Measurements from ENCODE around the gene NR2E1.

Gene NR2E1

DNA sequence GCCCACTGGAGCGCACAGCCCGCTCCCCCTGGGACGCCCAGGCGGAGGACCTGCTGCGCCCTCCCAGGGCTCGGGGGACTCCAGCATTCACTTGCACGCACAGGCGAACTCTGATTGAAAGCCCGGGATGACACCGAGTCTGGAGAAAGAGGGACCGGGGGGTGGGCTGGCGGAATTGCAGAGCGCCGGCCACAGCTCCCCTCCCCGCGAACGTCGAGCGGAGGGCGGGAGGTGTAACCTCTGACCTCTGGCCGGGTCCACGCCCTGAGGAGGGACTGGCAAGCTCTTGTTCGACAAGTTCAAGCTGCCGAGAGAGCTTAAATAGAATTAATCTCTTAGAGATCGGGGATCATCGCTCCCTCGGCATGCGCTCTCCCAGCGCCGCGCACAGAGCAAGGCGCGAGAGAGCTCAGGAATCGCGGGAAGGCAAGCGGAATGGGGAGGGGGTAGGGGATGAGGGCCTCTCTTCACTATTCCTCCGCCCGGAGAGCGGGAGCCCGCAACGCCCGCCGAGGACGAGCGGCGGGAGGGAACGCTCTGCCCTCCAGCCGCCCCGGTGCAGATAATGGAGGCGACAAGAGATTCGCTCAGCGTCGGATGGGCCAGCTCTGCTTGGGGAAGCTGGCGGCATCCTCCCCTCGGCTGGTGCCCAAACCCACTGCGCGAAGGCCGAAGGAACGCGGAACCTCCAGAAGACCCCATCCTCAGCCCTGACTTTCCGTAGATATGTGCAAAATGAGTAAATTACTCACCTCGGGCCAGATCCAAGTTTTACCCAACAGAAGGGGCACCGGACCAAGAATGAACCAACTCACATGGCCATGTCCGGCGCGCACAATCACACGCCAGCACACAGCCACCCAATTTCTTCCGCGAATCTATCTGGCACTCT, 761 bp upstream of the NR2E1 start:
- TF ChIP-seq, protein P1, sequence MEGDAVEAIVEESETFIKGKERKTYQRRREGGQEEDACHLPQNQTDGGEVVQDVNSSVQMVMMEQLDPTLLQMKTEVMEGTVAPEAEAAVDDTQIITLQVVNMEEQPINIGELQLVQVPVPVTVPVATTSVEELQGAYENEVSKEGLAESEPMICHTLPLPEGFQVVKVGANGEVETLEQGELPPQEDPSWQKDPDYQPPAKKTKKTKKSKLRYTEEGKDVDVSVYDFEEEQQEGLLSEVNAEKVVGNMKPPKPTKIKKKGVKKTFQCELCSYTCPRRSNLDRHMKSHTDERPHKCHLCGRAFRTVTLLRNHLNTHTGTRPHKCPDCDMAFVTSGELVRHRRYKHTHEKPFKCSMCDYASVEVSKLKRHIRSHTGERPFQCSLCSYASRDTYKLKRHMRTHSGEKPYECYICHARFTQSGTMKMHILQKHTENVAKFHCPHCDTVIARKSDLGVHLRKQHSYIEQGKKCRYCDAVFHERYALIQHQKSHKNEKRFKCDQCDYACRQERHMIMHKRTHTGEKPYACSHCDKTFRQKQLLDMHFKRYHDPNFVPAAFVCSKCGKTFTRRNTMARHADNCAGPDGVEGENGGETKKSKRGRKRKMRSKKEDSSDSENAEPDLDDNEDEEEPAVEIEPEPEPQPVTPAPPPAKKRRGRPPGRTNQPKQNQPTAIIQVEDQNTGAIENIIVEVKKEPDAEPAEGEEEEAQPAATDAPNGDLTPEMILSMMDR (IDR thresholded peaks at IDR 0.05) = no peak

DNA sequence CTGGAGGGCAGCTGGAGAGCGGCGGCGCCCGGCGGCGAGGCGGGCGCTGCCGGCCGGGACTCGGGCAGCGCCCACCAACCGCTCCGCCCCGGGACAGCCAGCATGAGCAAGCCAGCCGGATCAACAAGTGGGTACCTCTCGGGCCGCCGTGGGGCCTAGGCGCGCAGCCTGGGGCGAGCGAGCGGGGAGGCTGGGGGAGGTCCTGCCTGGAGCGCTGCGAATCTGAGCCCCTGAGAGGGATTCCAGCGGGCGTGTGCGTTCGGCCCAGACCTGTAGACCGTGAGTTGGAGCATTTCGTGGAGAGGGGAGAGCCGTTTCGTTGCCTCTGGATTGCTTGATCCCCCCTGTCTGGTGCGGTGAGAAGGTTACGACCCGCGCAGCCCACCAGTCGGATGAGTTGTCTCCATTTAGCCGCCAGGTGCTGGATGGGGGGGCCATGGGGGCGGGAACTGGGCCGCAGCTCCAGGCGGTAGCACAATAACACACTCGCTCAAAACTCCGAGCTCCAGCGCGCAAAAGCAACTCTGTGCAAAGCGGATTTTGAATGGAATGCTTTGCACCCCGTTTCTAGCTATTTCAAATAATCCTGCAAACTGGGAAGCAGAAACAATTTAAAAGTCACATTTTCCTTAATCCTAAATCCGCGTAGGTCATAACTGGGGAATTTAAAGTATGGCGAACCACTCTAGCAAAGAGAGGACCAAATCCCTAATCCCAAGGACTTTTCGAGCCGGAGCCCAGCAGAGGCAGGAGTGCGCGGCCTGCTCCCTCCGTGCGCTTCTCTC, 1.0 kb downstream of the NR2E1 start:
- TF ChIP-seq, protein P1 (IDR thresholded peaks at IDR 0.05) = no peak

DNA sequence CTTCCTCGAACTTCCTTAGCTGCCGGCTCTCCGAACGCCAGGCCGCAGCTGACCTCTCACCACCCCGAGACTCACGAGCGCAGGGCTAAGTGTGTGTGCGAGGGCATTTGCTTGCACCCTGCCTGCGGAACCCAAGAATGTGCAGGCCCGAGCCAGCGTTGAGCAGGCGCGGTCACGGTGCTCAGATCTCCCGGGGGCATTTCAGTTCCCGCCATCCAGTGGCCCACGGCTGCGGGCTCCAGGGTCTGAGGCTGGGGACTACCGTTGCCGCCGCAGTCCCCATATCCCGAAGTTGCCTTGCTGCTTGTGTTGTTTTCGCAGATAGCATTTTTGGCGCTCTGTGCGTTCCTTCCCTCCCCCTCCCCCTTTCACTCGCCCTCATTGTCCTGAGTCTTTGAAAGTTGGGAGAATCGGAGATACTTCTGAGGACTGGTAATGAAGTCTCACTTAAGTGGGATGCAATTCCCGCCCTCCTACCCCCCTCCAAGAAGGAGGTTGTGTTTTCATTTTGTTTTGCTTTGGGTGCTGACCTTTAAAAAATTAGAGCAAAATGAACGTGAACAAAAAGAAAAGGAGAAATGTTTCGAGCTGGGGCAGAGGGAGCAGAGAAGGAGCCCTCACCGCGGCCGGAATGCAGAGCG, 1.7 kb downstream of the NR2E1 start:
- TF ChIP-seq, protein P1 (IDR thresholded peaks at IDR 0.05) = no peak

DNA sequence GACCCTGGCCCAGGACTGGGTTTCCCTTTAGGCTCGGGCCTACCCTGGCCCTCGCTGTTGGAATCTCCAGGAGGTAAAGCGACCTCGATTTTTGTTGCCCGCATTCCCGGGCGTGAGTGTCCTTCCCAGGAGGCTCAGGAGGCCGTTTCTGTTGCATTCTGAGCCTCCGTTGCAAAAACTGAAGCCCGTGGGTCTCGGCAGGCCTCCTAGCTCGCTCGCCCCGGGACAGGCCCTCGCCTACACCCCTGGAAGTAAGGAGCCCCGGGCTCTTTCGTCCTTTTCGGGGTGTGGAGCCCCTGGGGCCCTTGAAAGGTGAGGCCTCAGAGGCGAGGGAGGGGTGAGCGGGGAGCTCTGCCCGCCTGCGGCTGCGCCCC, 2.3 kb downstream of the NR2E1 start:
- TF ChIP-seq, protein P1 (IDR thresholded peaks at IDR 0.05) = no peak

DNA sequence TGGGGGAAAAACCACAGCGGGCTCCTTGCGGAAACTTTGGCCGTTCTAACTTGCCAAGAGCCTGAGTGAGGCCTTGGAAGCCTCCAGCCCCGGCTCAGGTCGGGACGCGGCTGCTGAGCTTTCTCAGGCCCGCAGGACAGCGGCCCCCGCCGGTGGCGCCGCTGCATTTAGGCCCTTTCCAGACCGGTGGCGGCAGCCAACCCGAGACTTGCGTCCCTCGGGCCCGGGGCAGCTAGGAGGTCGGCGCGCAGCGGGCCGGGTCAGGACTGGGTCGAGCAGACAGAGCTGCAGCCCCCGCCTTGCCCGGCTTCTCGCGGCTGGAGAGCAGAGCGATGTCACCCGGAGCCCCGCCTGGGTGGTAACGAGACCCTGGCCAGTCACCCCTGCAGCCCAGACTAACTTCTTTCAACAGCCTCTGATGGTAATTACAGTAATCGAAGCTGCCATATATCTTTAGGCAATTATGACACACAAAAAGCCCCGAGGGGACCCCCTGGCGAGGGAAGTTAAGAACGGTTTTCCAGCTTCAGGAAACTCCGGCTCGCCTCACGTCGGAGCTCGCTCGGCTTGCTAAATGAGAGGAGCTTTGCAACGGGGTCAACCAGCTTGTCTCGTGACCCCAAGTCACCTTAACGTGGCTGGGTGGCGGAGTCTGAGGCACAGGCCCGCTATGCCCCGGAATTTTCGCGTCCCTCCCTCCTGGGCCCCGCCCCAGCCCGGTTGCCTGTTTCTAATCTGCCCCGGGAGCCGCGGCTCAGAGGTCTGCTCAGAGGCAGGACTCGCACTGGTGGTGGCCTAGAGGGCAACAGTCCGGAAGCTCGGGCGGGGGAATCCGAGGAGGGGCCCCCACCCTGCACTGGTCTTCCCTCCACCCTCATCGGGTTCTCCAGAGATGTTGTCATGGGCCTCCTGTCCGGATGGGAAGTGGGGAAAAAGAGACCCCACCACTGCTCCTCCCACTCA, 3.0 kb downstream of the NR2E1 start:
- TF ChIP-seq, protein P1 (IDR thresholded peaks at IDR 0.05) = no peak

DNA sequence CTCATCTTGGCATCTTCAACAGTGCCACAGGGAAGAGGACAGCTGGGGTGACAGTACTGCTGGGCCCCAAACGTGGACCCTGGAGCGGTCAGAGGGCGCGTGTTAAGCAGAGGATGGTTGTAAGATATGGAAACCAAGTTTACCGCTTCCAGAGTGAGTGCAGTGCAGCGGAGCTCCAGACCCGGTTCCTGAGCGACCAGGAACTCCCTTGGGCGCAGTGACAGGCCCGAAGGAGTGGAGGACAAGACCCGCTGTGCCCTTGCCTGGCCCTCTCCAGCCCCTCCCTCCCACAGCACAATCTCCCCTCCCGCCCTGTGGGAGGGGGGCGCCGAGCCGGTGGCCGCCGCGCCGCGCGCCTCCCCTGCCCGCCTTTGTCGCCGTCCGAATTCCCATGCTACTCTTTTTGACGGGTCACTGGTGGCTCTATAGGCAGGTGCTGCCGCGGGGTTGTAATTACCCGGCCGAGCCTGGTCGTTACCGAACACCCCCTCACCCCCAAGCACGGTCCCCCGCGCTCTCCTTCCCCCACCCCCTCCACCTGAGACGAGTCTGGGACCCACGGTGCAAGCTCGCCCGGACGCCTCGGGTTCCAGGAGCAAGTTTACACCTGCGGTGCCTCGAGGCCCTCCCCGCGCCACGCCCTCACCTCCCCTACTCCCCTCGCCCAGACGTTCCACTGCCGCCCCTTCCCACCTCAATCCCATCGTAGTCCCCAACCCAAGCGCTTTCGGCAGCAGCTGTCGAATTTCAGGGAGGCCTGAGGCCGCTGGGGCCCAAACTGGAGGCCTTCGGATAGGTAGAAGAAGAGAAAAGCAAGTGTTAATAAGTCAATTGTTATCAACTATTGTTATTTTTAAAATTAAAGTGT, 3.9 kb downstream of the NR2E1 start:
- TF ChIP-seq, protein P1 (IDR thresholded peaks at IDR 0.05) = no peak
